DOHH2 (cell line): ENCODE data around the gene CLSTN1.

ENCODE experiments used
- H3F3A ChIP-seq: fragments of 200-600 bp; sonication (generic), shearing (Covaris generic); 2 replicates; pipeline ENCODE4 v1.6.0; 2016; ENCODE audit warnings: antibody characterized with exemption, mild to moderate bottlenecking; ENCODE audit not compliant: control insufficient read depth, insufficient read depth
- H3K27ac ChIP-seq: fragments of 200-600 bp; sonication (generic); 2 replicates; pipeline ENCODE4 v1.5.1; 2014; ENCODE audit warnings: low read depth, mild to moderate bottlenecking, low read length, moderate library complexity
- H3K27me3 ChIP-seq: fragments of 200-600 bp; sonication (generic); 2 replicates; pipeline ENCODE4 v1.6.1; 2014; ENCODE audit warnings: mild to moderate bottlenecking, low read length, mixed read lengths; ENCODE audit not compliant: control insufficient read depth
- H3K36me3 ChIP-seq: fragments of 200-600 bp; sonication (generic); 2 replicates; pipeline ENCODE4 v1.6.1; 2014; ENCODE audit warnings: mild to moderate bottlenecking, low read length, moderate library complexity, mixed read lengths; ENCODE audit not compliant: control insufficient read depth
- H3K4me1 ChIP-seq: fragments of 200-600 bp; sonication (generic); 2 replicates; pipeline ENCODE4 v1.6.1; 2014; ENCODE audit warnings: mild to moderate bottlenecking, low read length, mixed read lengths; ENCODE audit not compliant: control insufficient read depth
- H3K4me2 ChIP-seq: fragments of 200-600 bp; sonication (generic); 2 replicates; pipeline ENCODE4 v1.6.0; 2014; ENCODE audit warnings: mild to moderate bottlenecking, low read length, moderate library complexity
- H3K4me3 ChIP-seq: fragments of 200-600 bp; sonication (generic); 2 replicates; pipeline ENCODE4 v1.5.1; 2014; ENCODE audit warnings: mild to moderate bottlenecking, low read length, mixed read lengths
- H3K79me2 ChIP-seq: fragments of 200-600 bp; sonication (generic); 2 replicates; pipeline ENCODE4 v1.6.1; 2014; ENCODE audit warnings: mild to moderate bottlenecking, low read length, mixed read lengths; ENCODE audit not compliant: control insufficient read depth
- H3K9me2 ChIP-seq: fragments of 200-600 bp; sonication (generic); replicated peaks from 2 replicates; pipeline ENCODE4 v1.6.1; 2014; ENCODE audit warnings: mild to moderate bottlenecking, low read length, mixed read lengths; ENCODE audit not compliant: control insufficient read depth
- H3K9me3 ChIP-seq: fragments of 200-600 bp; sonication (generic); 2 replicates; pipeline ENCODE4 v1.6.1; 2014; ENCODE audit warnings: antibody characterized with exemption, low read length, mixed read lengths; ENCODE audit not compliant: control insufficient read depth, insufficient read depth
- H4K20me1 ChIP-seq: fragments of 200-600 bp; sonication (generic); 2 replicates; pipeline ENCODE4 v1.6.0; 2014; ENCODE audit warnings: low read depth, mild to moderate bottlenecking, antibody characterized with exemption, low read length, moderate library complexity; ENCODE audit not compliant: control insufficient read depth, insufficient read depth
- EZH2phosphoT487 ChIP-seq: fragments of 200-600 bp; sonication (generic); IDR thresholded peaks from 2 replicates; pipeline ENCODE4 v1.6.1; 2017; ENCODE audit warnings: borderline replicate concordance, mild to moderate bottlenecking, antibody characterized with exemption, low read length, moderate library complexity, mixed read lengths
- TF ChIP-seq, protein P1 (sequence below): fragments of 200-600 bp; sonication (generic); IDR thresholded peaks from one replicate; pipeline ENCODE4 v1.5.1; 2014; ENCODE audit warnings: antibody characterized with exemption, mild to moderate bottlenecking, low read depth, low read length; ENCODE audit not compliant: poor library complexity, severe bottlenecking

The CLSTN1 gene

DNA sequence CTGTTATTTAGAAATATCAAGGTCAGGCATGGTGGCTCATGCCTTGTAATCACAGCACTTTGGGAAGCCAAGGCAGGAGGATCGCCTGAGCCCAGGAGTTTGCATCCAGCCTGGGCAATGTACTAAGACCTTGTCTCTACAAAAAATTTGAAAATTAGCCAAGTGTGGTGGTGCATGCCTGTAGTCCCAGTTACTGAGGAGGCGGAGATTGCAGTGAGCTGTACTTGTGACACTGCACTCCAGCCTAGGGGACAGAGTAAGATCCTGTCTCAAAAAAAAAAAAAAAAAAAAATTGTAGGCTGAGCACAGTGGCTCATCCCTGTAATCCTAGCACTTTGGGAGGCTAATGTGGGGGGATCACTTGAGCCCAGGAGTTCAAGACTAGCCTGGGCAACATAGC, 127.0 kb downstream of the CLSTN1 start:
- Histone ChIP-seq H3K4me1 (no peaks in the 10 kb centered on the region), H3K36me3 (peaks cover 3% of the 10 kb centered on the region; the same call in 1 of the 2 replicates)

DNA sequence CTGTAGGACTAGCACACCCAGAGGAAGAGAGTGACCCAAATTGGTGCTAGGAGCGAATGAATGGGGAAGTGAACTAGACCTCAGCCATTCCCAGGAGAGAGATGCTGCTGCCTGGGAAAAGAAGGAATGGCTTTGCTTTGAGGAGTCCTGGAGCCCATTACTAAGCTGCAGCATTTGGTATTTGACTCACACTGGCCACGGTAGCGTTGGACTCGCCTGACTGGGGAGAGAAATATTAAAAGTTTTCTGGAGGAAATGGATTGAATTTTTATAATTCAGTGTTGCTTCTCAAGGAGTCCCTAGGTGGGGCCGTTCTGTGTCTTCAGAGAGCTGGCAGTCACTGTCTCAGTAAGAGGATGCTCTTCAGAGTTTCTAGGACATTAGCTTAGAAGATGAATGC, 132.1 kb downstream of the CLSTN1 start:
- Histone ChIP-seq H3K4me2 (no peak overlapping the region), H3K36me3 (peaks cover 8% of the 10 kb centered on the region; the same call in 1 of the 2 replicates), H3F3A (peaks cover 3% of the 10 kb centered on the region), H3K79me2 (peaks cover 32% of the 10 kb centered on the region), H3K9me2 (no peaks in the 10 kb centered on the region), H3K4me3 (no peak overlapping the region), H4K20me1 (peaks cover 16% of the 10 kb centered on the region), H3K9me3 (no peaks in the 10 kb centered on the region), H3K27me3 (0 out of 2 replicates have a peak, but pooled peaks cover 4% of the 10 kb centered on the region), H3K27ac (no peak overlapping the region), H3K4me1 (peaks cover 25% of the 10 kb centered on the region)
- TF ChIP-seq EZH2phosphoT487, result no peak
- TF ChIP-seq, protein P1, sequence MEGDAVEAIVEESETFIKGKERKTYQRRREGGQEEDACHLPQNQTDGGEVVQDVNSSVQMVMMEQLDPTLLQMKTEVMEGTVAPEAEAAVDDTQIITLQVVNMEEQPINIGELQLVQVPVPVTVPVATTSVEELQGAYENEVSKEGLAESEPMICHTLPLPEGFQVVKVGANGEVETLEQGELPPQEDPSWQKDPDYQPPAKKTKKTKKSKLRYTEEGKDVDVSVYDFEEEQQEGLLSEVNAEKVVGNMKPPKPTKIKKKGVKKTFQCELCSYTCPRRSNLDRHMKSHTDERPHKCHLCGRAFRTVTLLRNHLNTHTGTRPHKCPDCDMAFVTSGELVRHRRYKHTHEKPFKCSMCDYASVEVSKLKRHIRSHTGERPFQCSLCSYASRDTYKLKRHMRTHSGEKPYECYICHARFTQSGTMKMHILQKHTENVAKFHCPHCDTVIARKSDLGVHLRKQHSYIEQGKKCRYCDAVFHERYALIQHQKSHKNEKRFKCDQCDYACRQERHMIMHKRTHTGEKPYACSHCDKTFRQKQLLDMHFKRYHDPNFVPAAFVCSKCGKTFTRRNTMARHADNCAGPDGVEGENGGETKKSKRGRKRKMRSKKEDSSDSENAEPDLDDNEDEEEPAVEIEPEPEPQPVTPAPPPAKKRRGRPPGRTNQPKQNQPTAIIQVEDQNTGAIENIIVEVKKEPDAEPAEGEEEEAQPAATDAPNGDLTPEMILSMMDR, result no peak

More for the DNA sequence above, 127.0 kb downstream of the CLSTN1 start:
- Histone ChIP-seq H3K79me2 (no peaks in the 10 kb centered on the region), H3F3A (peaks cover 2% of the 10 kb centered on the region; the same call in 1 of the 2 replicates), H3K27ac (no peak overlapping the region), H3K4me2 (no peak overlapping the region), H3K9me2 (no peaks in the 10 kb centered on the region), H3K4me3 (no peak overlapping the region), H3K9me3 (no peaks in the 10 kb centered on the region), H4K20me1 (no peaks in the 10 kb centered on the region), H3K27me3 (no peaks in the 10 kb centered on the region)
- no peak for TF ChIP-seq EZH2phosphoT487
- TF ChIP-seq, protein P1, result no peak

DNA sequence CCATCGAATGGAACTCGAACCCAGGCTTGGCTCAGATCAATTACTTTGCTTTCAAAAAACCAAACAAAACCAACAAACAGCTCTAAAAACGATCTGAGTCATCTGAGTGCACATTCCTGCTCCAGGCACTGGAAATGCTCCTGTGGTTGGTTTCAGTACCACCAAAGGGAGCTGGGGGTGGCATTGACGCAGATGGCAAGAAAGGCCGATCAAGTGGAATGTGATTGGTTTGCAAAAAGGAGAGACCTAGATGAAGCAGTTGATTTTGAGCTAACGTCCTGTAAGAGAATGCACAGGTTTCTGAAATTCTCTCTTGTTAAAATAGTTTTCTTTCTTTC, 132.7 kb downstream of the CLSTN1 start:
- Histone ChIP-seq H3K9me3 (no peaks in the 10 kb centered on the region), H3K27ac (no peak overlapping the region), H3K9me2 (no peaks in the 10 kb centered on the region), H3K4me2 (no peak overlapping the region), H3K79me2 (peaks cover 36% of the 10 kb centered on the region), H3K4me1 (peaks cover 28% of the 10 kb centered on the region), H4K20me1 (peaks cover 16% of the 10 kb centered on the region), H3K4me3 (no peak overlapping the region), H3K27me3 (0 out of 2 replicates have a peak, but pooled peaks cover 4% of the 10 kb centered on the region), H3F3A (peaks cover 8% of the 10 kb centered on the region), H3K36me3 (peaks cover 8% of the 10 kb centered on the region; the same call in 1 of the 2 replicates)
- TF ChIP-seq EZH2phosphoT487, result no peak
- TF ChIP-seq, protein P1, result no peak
